GM08714 (cell line): ENCODE data around the gene KCNK5.

ENCODE experiments used
- H3K4me3 ChIP-seq: fragments of 200-500 bp; sonication (Bioruptor generic); 2 replicates; pipeline ENCODE4 v1.5.1; 2014; ENCODE audit warnings: mild to moderate bottlenecking, low read length, inconsistent platforms
- ZNF274 ChIP-seq: IDR thresholded peaks from 2 replicates; pipeline ENCODE4 v1.6.1; 2012; ENCODE audit warnings: mild to moderate bottlenecking, low read depth, low read length

The KCNK5 gene

DNA sequence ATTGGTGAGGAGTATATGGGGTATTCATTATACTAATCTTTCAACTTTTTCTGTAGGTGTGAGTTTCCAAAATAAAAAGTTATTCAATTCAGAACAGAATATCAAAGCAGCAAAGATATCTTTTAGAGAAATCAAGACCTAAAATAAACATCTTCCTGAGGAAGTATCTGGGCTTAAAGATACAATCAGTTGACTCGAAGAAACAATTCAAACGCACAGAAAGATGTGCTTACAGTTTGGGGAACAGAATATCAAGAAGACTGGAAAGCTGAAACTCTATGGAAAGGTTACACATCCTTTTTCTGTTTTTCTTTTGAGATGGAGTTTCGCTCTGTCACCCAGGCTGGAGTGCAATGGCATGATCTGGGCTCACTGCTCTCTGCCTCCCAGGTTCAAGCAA is 78.1 kb downstream of the KCNK5 start:
- TF ChIP-seq ZNF274 = no peak
- no peak overlapping the region for H3K4me3 ChIP-seq

DNA sequence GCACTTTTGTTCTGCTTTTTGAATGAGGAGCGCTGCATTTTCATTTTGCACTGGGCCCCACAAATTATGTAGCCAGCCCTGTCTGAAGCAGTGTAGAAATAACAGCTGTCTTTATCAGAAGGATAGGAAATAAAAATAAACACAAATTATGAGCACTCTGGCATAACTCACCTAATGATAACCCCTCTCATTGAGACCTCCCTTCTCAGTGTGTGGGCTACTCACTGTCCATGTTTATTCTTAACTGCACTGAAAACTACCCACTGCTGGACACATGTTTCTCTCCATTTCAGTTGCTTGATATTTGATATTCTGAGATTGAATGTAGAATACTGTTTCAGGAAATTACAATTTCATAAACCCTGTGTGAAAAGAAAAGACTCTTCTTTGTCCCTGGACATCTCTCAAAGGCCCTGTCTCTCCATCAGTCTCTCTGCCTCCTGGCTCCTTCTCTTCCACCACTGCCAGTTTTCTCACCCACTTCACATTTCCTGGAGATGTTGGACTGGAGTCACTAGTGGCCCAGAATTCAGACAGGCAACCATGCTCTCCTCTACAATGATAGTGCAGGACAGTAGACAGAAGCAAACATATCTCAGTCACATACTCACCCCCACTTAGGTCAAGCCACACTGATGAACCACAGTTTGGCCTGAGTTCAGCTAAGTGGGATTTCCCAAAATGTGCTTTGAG is 84.6 kb downstream of the KCNK5 start:
- H3K4me3 ChIP-seq = no peak overlapping the region
- TF ChIP-seq ZNF274 = no peak

DNA sequence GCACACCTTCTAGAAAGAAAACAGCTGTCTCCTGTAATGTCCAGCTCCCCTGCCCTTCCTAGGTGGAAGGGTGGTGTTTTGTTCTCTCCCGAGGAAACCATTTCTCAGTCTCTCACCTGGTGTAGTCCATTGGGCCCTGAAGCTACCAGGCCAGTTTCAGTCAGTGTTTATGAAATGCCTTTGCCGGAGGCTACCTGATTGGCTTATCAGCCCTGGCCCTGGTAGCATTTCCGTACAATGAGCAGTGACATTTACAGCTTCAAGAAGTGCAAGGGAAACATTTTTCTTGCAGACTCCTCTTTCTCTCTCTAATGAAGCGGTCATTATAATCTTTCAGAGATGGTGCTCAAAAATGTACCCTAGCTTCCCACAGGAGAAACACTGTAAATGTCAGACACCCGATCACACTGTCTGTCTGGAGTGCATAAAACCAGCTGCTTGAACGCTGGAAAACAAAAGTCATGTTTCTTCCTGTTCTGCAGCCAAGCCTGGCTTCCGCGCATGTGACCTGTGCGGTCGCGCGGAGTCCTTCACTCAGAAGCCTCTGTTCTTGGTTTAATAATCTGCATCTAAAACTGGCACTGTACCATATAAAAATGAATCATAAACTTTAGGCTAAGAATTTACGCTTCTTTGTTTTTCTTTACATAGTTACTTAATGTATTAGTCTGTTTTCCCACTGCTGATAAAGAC is 85.9 kb downstream of the KCNK5 start:
- no peak overlapping the region for H3K4me3 ChIP-seq
- TF ChIP-seq ZNF274 = no peak

DNA sequence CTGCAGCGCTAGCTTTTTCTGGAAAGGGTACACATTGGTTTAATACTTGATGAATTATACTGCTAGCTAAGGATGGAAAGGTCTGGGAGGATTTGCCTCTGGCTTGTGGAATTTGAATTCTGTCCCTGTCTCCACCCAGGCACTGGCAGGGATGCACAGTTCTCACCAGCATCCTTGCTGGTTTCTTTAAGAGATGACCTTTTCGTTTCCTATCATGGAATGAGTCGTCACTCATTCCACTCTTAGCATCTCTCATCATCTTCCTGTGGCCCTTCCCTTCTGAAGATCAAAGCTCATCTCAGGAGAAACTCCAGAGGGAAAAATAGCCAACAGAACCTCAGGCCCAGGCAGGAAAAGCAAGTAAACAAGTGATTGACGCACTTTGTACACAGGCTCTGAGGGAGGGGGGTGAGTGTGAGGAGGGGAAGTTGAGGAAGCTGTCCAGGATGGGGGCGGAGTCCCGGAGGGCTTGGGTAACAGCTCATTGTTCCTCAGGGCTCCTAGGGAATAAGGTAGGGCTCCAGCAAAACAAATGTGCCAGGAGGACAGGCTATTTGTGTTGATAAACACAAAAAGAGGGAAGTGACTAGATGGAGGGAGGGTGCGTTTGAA is 88.6 kb downstream of the KCNK5 start:
- TF ChIP-seq ZNF274 = no peak
- H3K4me3 ChIP-seq = no peak overlapping the region
